Uterus (tissue), 2 donors: ENCODE measurements around the gene MID1.

ENCODE experiments used
- POLR2A ChIP-seq, 2 donors: fragments of 450-650 bp; IDR thresholded peaks; one replicate each; pipeline ENCODE4 v1.6.1; 2016; ENCODE audit warnings: antibody characterized with exemption in 2 of 2, mild to moderate bottlenecking in 1 of 2, moderate library complexity in 1 of 2
- TF ChIP-seq, protein P1 (sequence below), 4 experiments: fragments of 200-600 bp in 2 of 4; fragments of 450-650 bp in 2 of 4; sonication (generic) in 2 of 4; IDR thresholded peaks; one replicate each; pipeline ENCODE4 v1.5.1; 2016 to 2019; ENCODE audit warnings: antibody characterized with exemption in 4 of 4, mild to moderate bottlenecking in 2 of 4, moderate library complexity in 1 of 4

GRCh38 chrX:10502961-10503360 lies 117.4 kb downstream of the MID1 start:
- no peak for TF ChIP-seq POLR2A (IDR thresholded peaks at IDR 0.05)
- TF ChIP-seq, protein P1, sequence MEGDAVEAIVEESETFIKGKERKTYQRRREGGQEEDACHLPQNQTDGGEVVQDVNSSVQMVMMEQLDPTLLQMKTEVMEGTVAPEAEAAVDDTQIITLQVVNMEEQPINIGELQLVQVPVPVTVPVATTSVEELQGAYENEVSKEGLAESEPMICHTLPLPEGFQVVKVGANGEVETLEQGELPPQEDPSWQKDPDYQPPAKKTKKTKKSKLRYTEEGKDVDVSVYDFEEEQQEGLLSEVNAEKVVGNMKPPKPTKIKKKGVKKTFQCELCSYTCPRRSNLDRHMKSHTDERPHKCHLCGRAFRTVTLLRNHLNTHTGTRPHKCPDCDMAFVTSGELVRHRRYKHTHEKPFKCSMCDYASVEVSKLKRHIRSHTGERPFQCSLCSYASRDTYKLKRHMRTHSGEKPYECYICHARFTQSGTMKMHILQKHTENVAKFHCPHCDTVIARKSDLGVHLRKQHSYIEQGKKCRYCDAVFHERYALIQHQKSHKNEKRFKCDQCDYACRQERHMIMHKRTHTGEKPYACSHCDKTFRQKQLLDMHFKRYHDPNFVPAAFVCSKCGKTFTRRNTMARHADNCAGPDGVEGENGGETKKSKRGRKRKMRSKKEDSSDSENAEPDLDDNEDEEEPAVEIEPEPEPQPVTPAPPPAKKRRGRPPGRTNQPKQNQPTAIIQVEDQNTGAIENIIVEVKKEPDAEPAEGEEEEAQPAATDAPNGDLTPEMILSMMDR (IDR thresholded peaks at IDR 0.05), result no peak
